DMS 273 treated with DMSO at 0.1 percent for 48 hours (cell line): Measurements from ENCODE around the gene CAPN7.
A peak's percentile ranks its signal among the peaks of the same experiment; 100 is the strongest.

ENCODE experiments used
- DNase-seq: peaks from one replicate; lab custom pipeline; 2025; lab: John Stamatoyannopoulos, UW

Gene CAPN7

DNA sequence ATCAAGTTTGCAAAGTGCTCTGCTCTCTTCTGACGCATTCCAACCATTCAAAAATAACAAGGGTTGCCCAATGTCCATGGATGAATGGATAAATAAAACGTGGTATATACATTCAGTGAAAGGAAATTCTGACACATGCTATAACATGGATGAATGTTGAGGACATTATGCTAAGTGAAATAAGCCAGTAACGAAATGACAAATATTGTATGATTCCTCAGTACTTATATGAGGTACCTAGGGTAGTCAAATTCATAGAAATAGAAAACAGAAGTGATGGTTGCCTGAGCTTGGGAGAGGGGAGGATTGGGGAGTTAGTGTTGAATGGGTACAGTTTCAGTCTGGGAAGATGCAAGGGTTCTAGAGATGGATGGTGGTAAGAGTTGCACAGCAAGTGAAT lies 92.5 kb downstream of the CAPN7 start:
- no peak for DNase-seq

- peak; percentile 81 for DNase-seq
Observed at GRCh38 chr3:15299036-15299435, 93.0 kb downstream of the CAPN7 start.

- DNase-seq, result peak; percentile 28
Observed at GRCh38 chr3:15300323-15301078, 94.5 kb downstream of the CAPN7 start.

GRCh38 chr3:15301761-15302160 lies 95.7 kb downstream of the CAPN7 start:
- DNase-seq, result no peak
